Measurements from ENCODE around the gene ERF.

GRCh38 chr19:42233106-42233505 is 21.8 kb downstream of the ERF start:
- TF ChIP-seq, protein P1, sequence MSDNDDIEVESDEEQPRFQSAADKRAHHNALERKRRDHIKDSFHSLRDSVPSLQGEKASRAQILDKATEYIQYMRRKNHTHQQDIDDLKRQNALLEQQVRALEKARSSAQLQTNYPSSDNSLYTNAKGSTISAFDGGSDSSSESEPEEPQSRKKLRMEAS (IDR thresholded peaks at IDR 0.05; ENCODE audit: low read depth, low read length), result no peak
- TF ChIP-seq CTCF (IDR thresholded peaks at IDR 0.05; ENCODE audit: low read depth, low read length) (no peak), POLR2A (IDR thresholded peaks at IDR 0.05; ENCODE audit: extremely low read depth, insufficient read length) (no peak), MYC (IDR thresholded peaks at IDR 0.05; ENCODE audit: low read depth, low read length) (no peak)
